HG03103 (cell line): Measurements from ENCODE around the gene BAG3.

Source experiments
- ATAC-seq: cut with Tn5 transposase; IDR thresholded peaks from one replicate; pipeline ENCODE4 v1.9.1; 2021; ENCODE audit warnings: low read depth; ENCODE audit not compliant: unreplicated experiment

The BAG3 gene

DNA sequence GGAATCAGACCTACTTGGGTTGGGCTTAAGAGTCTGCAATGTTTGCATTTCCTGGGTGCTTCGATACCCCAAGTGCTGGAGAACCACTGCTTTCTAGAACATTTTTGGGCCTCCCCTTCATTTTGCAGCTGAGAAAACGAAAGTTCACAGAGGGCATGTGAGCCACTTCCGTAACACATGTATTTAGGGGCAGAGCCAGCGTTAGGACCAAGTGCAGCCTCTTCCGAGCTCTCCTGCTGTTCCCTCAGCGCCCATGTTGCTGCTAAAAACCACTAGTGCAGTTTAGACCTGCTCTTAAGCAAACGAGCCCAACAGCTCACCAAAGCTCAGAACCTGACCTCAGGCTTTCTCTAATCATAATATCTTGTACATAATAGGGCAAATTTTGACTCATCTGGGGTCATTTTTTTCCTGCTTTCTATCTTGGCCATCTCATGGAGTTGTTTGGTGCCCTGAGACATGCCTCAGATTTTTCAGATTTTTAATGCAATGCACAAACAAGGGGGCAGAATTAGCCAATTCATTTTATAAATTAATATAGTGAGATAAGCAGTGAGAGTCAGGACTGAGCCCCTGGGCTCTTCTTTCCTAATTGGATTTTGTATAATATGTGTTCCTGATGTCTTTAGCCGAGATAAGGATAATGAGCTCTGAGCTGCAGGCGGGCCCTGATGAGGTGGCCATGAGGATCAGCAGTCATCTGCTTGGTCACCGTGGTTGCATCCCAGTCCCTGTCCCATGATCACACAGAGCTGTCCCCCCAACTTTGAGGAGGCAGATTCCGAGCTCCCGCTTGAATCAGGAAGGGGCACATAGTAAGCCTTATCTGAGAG, 12.9 kb downstream of the BAG3 start:
- ATAC-seq, result no peak

DNA sequence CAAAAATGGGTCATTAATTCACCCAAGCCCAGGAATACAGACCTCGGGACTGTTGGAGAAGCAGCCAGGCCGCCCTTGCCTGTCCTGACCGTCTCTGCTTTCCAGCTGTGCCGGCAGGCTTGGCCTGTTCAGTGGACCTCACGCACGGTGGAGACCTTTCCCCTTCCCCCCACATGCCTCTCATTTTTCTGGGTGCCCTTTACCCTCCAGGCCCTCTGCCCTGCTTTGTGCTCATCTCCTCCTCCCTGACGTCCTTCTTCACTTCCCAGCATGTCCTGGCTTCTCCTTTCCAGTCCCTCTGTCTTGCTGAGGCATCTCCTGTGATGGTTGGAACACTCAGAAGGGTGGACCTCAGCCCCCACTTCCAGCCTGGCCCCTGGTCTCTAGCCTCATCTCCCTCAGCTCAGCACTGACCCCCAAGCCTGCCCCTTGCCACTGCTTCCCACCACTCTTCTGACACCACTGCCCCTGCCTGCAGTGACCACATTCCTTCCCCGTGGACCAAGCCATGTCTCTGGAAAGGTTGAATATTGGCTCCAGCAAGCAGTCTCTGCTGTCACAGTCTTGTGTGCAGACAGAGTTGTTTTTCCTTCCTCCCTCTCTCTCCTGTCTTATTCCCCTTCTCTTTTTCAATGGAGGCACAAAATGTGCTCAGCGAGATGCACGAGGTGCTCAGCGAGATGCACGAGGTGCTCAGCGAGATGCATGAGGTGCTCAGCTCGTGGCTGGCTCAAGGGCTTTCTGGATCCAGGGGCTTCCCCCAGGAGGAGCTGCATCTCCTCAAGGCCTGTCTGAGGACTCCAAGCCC, 14.9 kb downstream of the BAG3 start:
- no peak for ATAC-seq

DNA sequence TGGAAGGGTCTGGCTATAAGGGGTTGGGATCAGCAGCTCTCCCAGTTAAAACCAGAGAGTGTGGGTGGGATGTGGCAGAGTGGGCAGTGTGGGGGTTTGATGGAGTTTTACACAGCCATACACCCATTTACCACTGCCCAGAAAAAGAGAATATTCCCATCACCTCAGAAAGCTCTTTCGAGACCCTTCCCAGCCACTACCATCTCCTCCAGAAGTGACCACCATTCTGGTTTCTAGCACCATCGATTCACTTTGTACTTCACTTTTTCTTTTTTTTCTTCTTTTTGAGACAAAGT, 15.5 kb downstream of the BAG3 start:
- no peak for ATAC-seq

GRCh38 chr10:119667562-119668328, 16.6 kb downstream of the BAG3 start:
- no peak for ATAC-seq

DNA sequence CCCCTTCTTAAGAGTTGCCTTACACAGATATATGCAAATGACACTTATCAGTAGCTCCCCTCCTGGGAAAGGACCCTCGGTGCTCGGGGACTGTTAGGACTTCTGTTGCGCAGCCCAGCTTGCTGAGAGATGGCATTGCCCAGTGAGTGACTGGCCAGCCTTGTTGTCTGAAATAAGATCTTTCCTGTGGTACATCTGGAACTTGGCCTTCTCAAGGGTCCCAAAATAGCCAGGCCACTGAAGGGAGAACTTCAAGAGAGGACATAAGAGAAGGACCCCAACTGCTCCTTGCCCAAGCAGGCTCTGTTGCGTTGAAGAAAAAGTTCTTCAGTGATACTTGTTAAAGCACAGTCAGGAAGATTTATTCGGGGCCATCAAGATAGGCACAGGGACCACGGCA, 17.3 kb downstream of the BAG3 start:
- ATAC-seq, result no peak

- no peak for ATAC-seq
Observed at GRCh38 chr10:119669331-119669730, 18.2 kb downstream of the BAG3 start.

DNA sequence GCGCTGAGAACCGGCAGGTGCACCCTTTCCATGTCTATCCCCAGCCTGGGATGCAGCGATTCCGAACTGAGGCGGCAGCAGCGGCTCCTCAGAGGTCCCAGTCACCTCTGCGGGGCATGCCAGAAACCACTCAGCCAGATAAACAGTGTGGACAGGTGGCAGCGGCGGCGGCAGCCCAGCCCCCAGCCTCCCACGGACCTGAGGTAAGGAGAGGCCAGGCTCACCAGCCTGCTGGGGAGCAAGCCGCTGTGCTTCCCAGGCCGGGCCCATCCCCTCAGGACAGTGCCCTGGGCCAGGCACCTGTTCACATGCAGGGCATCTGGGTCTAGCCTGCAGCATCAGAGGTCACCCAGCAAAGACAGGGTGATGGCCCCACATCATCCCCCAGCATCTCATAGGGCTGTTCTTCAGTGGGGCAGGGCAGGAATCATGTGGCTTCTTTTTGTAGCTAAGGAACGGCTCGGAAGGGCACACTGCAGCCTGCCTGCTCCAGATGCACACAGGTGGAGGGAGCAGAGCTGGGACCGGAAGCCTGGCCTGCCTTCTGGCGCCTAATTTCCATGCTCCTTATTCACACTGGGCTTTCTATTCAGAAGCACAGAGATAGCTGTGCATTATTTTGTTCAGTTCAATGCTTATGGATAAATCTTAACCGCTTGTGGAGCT, 18.9 kb downstream of the BAG3 start:
- ATAC-seq, result no peak

DNA sequence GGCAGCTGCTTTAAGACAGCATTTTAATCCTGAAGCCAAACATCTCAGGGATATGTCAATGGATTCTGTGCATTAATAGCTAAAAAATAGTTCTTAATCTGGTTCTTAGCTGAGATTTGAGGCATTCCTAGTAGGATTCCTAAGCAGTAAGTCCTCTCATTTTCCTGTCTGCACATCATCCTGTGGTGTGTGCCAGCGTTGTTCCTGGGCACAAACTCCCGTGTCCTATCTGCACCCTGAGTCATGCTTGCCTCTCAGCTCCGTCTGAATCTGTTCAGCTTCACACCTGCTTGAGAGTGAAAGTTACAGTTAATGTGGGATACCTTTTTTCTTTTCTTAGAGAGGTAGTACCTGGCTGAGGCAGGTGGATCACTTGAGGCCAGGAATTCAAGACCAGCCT, 19.5 kb downstream of the BAG3 start:
- ATAC-seq, result no peak

DNA sequence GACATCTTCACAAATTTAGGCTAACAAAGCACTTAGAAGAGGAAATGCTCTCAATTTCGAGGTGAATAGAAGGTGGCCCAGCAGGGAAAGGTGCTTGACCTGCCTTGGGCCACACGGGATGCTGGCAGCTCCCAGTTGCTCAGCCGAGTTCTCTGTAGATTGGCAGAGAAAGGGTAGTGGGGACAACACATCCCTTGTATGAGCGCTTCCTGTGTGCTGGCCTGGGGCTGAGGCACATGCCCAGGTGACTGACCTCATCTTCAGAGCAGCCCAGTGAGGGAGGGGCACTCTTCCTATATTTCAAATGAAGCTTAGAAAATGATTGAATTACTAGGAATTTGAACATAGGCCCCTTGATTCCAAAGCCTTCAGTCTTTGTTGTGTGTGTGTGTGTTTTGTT, 20.2 kb downstream of the BAG3 start:
- ATAC-seq, result no peak

- no peak for ATAC-seq
Observed at GRCh38 chr10:119672291-119672690, 21.1 kb downstream of the BAG3 start.

GRCh38 chr10:119673271-119673670, 22.1 kb downstream of the BAG3 start:
- no peak for ATAC-seq

- ATAC-seq, result no peak
Observed at GRCh38 chr10:119675483-119676170, 24.4 kb downstream of the BAG3 start.

GRCh38 chr10:119677126-119677525, 25.9 kb downstream of the BAG3 start:
- no peak for ATAC-seq

DNA sequence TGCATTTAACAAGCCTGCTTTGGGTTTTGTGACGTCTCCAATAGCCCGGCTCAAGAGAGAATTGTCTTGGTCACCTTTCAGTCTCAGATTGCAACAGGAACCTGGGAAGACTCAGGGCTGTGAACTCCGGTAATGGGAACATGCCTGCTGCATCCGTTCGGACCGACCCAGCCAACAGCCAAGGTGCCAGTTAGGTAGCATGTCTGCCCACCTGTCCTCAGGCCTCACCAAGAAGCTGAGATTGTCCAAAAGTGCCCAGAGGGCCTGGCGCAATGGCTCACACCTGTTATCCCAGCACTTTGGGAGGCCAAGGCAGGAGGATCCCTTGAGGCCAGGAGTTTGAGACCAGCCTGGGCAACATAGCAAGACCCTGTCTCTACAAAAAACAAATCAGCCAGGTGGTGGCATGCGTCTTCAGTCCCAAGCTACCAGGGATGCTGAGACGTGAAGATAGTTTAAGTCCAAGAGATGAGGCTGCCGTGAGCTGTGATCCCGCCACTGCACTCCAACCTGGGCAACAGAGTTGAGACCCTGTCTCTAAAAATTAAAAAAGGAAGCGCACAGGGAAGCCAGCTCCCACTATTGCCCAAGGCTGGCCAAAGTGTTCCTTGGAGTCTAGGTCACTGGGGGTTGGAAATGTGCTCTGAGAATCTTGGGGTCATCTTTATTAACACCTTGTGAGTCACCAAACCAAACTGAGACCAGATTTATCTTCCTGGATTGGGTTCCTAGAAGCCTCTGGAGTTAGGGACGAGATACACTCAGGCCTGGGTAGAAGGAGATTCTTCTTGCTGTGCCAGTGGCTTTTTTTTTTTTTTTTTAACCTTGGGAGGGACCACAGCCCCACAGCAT, 26.9 kb downstream of the BAG3 start:
- ATAC-seq, result no peak

DNA sequence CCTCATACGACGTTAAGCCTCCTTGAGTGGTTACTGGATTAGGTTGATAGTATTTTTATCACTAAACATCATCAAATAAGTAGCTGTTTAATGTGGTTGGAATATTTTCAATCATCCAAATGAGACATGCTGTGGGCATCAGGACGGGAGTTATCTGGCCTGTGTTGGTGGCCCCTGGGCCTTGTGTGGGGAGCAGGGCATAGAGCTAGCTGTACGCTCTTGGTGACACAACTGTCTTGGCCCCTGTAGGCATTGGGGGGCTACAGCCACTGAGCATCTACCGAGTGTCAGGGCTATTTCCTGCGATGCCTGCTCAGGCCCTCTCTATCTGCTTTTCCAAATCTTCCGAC, 28.3 kb downstream of the BAG3 start:
- ATAC-seq, result no peak

DNA sequence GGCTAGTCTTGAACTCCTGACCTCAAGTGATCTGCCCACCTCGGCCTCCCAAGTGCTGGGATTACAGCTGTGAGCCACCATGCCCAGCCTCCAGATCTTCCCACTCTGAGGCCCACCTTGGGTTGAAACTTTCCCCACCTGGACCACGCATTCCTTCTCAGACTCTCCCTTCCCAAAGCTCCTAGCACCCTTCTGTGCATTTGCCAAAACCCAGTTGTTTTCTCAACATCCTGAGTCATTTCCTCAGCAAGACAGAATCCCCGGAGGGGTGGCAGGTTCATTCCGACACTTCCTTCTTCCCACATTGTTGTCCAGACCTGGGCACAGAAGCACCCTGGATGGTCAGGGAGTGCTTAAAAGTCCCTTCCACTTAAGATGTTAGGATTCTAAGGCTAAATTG, 28.9 kb downstream of the BAG3 start:
- no peak for ATAC-seq

GRCh38 chr10:119680650-119681081, 29.5 kb downstream of the BAG3 start:
- no peak for ATAC-seq

- peak; percentile 67 for ATAC-seq
Observed at GRCh38 chr10:119686465-119687191, 35.4 kb downstream of the BAG3 start.
